SK-N-SH treated with all-trans-retinoic acid at 6 μM for 48 hours (cell line): Measurements from ENCODE around the gene RERE.

Source experiments
- CSRNP3 ChIP-seq: fragments of 250-450 bp; sonication (Bioruptor Pico); IDR thresholded peaks from 2 replicates; pipeline ENCODE4 v1.5.1; 2021; ENCODE audit warnings: mild to moderate bottlenecking, moderate library complexity
- PATZ1 ChIP-seq: fragments of 250-450 bp; sonication (Bioruptor Pico); IDR thresholded peaks from 2 replicates; pipeline ENCODE4 v1.8.0; 2020; ENCODE audit warnings: mild to moderate bottlenecking, moderate library complexity, borderline replicate concordance
- RARB ChIP-seq: fragments of 250-450 bp; sonication (Bioruptor Pico); IDR thresholded peaks from 2 replicates; pipeline ENCODE4 v1.8.0; 2021; ENCODE audit warnings: mild to moderate bottlenecking, moderate library complexity

GRCh38 chr1:8472668-8473067 lies 344.8 kb downstream of the RERE start:
- no peak for TF ChIP-seq RARB (CRISPR knock-in tag)
- TF ChIP-seq CSRNP3, result no peak
- TF ChIP-seq PATZ1 (CRISPR knock-in tag), result no peak
